ENCODE results near the gene SLC39A5. TPM values are rescaled to one million over a fixed set of nuclear protein-coding genes. Genes with fewer than 3 reads are reported as not detected.

The SLC39A5 gene
- total RNA-seq, 4 donors from 2014 or later: not detected

GRCh38 chr12:56241424-56242303 lies 11.8 kb downstream of the SLC39A5 start:
- Histone ChIP-seq H3K27ac (replicated peaks in 1 of 4) (no peak overlapping the region), H3K27me3 (no peaks in the 10 kb centered on the region), H3K36me3 (peaks cover 58 to 100% (median 90%) of the 10 kb centered on the region in 4 donors), H3K9me3 (no peaks in the 10 kb centered on the region), H3K4me1 (peaks cover 0 to 3% (median 0%) of the 10 kb centered on the region in 4 donors), H3K4me3 (no peak overlapping the region)
- TF ChIP-seq EP300 (IDR thresholded peaks at IDR 0.05) (no peak), POLR2AphosphoS5 (IDR thresholded peaks at IDR 0.05) (no peak), CTCF (IDR thresholded peaks at IDR 0.05) (no peak)
- no peak for DNase-seq (ENCODE audit: extremely low spot score)
- intact Hi-C loops (cut with DNase I): no loop called here
- whole genome bisulfite sequencing: 75% methylated on average over 9 of the region's 9 CpGs

DNA sequence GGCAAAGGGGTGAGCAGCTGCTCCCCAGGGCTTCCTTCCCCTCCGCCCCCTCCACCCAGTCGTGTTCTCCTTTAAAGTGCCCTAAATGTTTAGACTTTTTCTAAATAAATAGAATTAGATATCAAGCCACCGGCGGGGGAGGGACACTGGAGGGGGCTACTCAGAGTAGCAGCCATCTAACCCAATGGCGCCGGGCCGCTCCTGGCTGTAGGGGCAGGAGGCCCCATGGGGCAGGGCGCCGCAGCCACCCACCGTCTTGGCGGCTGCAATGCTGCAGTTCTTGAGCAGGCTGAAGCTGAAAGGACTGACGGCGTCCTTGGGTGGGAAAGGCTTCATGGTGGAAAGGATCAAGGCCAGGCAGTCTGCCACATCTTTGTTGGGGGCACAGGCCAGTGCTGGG lies 13.1 kb downstream of the SLC39A5 start:
- intact Hi-C loops (cut with DNase I): no loop called here
- TF ChIP-seq POLR2A (IDR thresholded peaks at IDR 0.05; ENCODE audit: low read depth): no peak
- TF ChIP-seq EP300 (IDR thresholded peaks at IDR 0.05): no peak
- no peak for TF ChIP-seq CTCF (IDR thresholded peaks at IDR 0.05)
- TF ChIP-seq POLR2AphosphoS5 (IDR thresholded peaks at IDR 0.05): no peak
- DNase-seq (ENCODE audit: extremely low spot score): no peak
- no peak overlapping the region for H3K4me3 ChIP-seq
- no peak overlapping the region for H3K27ac ChIP-seq (replicated peaks in 1 of 4)
- H3K27me3 ChIP-seq: no peaks in the 10 kb centered on the region
- WGBS: 92% methylated on average over 12 of the region's 13 CpGs
- H3K9me3 ChIP-seq: no peaks in the 10 kb centered on the region
- H3K4me1 ChIP-seq: peaks cover 0 to 3% (median 0%) of the 10 kb centered on the region in 4 donors
- H3K36me3 ChIP-seq: peaks cover 71 to 100% (median 99%) of the 10 kb centered on the region in 4 donors

- TF ChIP-seq POLR2A (IDR thresholded peaks at IDR 0.05; ENCODE audit: low read depth) (no peak), CTCF (IDR thresholded peaks at IDR 0.05) (no peak), POLR2AphosphoS5 (IDR thresholded peaks at IDR 0.05) (no peak), EP300 (IDR thresholded peaks at IDR 0.05) (no peak)
Measured at GRCh38 chr12:56243731-56244181, 13.9 kb downstream of the SLC39A5 start.

DNA sequence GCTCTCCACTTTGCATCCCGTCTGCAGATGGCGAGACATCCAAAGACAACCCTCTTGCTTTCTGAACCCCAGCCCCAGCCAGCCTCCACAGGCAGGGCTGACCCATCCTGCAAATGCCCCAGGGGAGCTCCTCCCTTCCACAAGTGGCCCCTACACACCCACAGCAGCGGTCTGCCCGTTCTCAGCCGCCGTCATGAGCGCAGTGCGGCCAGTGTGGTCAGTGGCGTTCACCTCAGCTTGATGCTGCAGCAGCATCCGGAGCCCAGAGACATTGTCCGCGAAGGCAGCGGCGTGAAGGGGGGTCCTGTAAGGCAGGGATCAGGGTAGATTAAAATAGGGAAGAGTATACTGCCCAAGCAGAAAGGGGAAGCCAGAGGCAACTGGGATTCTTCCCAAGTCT lies 14.6 kb downstream of the SLC39A5 start:
- intact Hi-C loops (cut with DNase I): no loop called here
- Histone ChIP-seq H3K9me3 (no peaks in the 10 kb centered on the region), H3K36me3 (peaks cover 86 to 100% (median 100%) of the 10 kb centered on the region in 4 donors), H3K27ac (replicated peaks in 1 of 4) (no peak overlapping the region), H3K27me3 (no peaks in the 10 kb centered on the region), H3K4me3 (no peak overlapping the region), H3K4me1 (peaks cover 0 to 3% (median 0%) of the 10 kb centered on the region in 4 donors)
- no peak for DNase-seq (ENCODE audit: extremely low spot score)
- WGBS: 88% methylated on average over 12 of the region's 14 CpGs
- TF ChIP-seq POLR2A (IDR thresholded peaks at IDR 0.05; ENCODE audit: low read depth): no peak
- no peak for TF ChIP-seq CTCF (IDR thresholded peaks at IDR 0.05)
- TF ChIP-seq POLR2AphosphoS5 (IDR thresholded peaks at IDR 0.05): no peak

More at GRCh38 chr12:56243731-56244181, 13.9 kb downstream of the SLC39A5 start:
- Histone ChIP-seq H3K4me1 (peaks cover 0 to 3% (median 0%) of the 10 kb centered on the region in 4 donors), H3K4me3 (no peak overlapping the region), H3K27me3 (no peaks in the 10 kb centered on the region), H3K27ac (replicated peaks in 1 of 4) (no peak overlapping the region), H3K9me3 (no peaks in the 10 kb centered on the region), H3K36me3 (peaks cover 79 to 100% (median 100%) of the 10 kb centered on the region in 4 donors)
- intact Hi-C loops (cut with DNase I): no loop called here
- WGBS: 71% methylated on average over 3 of the region's 3 CpGs
- no peak for DNase-seq (ENCODE audit: extremely low spot score)
